ENCODE results near the gene C2orf92.

DNA sequence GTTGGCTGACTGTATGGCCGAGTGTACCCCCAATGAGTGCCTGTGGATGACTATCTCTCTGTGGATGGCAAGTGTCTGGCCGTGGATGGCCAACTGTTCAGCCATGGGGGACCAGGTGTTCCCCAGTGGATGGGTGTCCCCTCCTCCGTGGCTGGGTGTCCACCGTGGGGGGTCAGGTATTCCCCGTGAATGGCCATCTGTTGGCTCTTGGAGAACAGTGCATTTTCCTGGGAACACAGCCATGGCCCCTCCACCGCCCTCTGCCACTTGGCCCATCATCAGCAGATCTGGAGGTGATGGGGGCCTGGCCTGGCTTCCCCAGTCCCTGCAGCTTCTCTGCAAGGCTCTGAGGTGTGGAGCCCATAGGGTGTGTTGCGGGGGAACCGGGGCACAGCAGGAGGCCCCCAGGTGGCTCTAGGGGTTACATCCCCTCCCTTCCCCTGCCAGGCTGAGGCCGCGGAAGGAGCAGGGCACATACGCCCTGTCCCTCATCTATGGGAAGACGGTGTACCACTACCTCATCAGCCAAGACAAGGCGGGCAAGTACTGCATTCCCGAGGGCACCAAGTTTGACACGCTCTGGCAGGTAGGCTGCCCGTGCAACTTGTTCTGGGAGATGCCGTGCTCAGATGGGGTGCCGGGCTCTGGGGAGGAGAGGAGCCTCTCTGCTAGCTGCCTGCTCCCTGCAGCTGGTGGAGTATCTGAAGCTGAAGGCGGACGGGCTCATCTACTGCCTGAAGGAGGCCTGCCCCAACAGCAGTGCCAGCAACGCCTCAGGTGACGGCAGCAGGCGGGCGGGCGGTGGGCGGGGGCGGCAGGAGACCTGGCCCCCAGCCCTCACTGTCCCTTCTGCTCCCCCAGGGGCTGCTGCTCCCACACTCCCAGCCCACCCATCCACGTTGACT lies 63.2 kb downstream of the C2orf92 start:
- no peak for TF ChIP-seq POLR2A (IDR thresholded peaks at IDR 0.05)
- TF ChIP-seq, protein P1, sequence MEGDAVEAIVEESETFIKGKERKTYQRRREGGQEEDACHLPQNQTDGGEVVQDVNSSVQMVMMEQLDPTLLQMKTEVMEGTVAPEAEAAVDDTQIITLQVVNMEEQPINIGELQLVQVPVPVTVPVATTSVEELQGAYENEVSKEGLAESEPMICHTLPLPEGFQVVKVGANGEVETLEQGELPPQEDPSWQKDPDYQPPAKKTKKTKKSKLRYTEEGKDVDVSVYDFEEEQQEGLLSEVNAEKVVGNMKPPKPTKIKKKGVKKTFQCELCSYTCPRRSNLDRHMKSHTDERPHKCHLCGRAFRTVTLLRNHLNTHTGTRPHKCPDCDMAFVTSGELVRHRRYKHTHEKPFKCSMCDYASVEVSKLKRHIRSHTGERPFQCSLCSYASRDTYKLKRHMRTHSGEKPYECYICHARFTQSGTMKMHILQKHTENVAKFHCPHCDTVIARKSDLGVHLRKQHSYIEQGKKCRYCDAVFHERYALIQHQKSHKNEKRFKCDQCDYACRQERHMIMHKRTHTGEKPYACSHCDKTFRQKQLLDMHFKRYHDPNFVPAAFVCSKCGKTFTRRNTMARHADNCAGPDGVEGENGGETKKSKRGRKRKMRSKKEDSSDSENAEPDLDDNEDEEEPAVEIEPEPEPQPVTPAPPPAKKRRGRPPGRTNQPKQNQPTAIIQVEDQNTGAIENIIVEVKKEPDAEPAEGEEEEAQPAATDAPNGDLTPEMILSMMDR (IDR thresholded peaks at IDR 0.05): no peak
